Gastroesophageal sphincter (tissue), 4 donors: ENCODE results near the gene GSX1. TPM values are rescaled to one million over a fixed set of nuclear protein-coding genes. Genes with fewer than 3 reads are reported as not detected.
"Not testable (repeated sequence)": the region's sequence is repeated elsewhere in the genome, so short reads cannot be mapped to it uniquely, and the experiment has no call there.

Experiments
- ATAC-seq: fragments of 150-250 bp; one replicate; pipeline ENCODE4 v1.9.1; 2016; ENCODE audit warnings: mild to moderate bottlenecking, moderate library complexity
- H3K27ac ChIP-seq, 4 donors: fragments of 200-600 bp; sonication (generic) in 3 of 4; 1 replicate in 3 of 4; 2 replicates in 1 of 4; pipeline ENCODE4 v1.5.1; 2016 to 2019
- H3K27me3 ChIP-seq: fragments of 200-600 bp; sonication (generic); one replicate; pipeline ENCODE4 v1.5.1; 2019
- H3K36me3 ChIP-seq, 2 donors: fragments of 200-600 bp; sonication (generic); one replicate each; pipeline ENCODE4 v1.5.1; 2019; ENCODE audit warnings: control low read depth in 1 of 2
- H3K4me1 ChIP-seq, 3 donors: fragments of 200-600 bp; sonication (generic); 1 replicate in 2 of 3; 2 replicates in 1 of 3; pipeline ENCODE4 v1.5.1; 2016 to 2019; ENCODE audit warnings: control low read depth in 2 of 3
- H3K4me3 ChIP-seq, 2 donors: fragments of 200-600 bp; sonication (generic); one replicate each; pipeline ENCODE4 v1.5.1; 2019; ENCODE audit warnings: mild to moderate bottlenecking in 1 of 2, moderate library complexity in 1 of 2
- H3K9me3 ChIP-seq, 3 donors: fragments of 200-600 bp; sonication (generic); one replicate each; pipeline ENCODE4 v1.5.1; 2017 to 2019; ENCODE audit warnings: control low read depth in 2 of 3
- CTCF ChIP-seq, 4 experiments: fragments of 200-600 bp in 2 of 4; fragments of 450-650 bp in 2 of 4; sonication (generic) in 1 of 4; IDR thresholded peaks; one replicate each; pipeline ENCODE4 v1.5.1; 2017 to 2019; ENCODE audit warnings: antibody characterized with exemption in 4 of 4, mild to moderate bottlenecking in 2 of 4, moderate library complexity in 2 of 4
- EP300 ChIP-seq: sonication (generic); formaldehyde crosslinking; IDR thresholded peaks from one replicate; pipeline ENCODE4 v1.6.1; 2017; ENCODE audit warnings: antibody characterized with exemption, mild to moderate bottlenecking
- POLR2A ChIP-seq, 2 donors: fragments of 450-650 bp; IDR thresholded peaks; one replicate each; pipeline ENCODE4 v1.6.1; 2017; ENCODE audit warnings: antibody characterized with exemption in 2 of 2, mild to moderate bottlenecking in 2 of 2, moderate library complexity in 1 of 2
- POLR2AphosphoS5 ChIP-seq: sonication (generic); formaldehyde crosslinking; IDR thresholded peaks from one replicate; pipeline ENCODE4 v1.6.1; 2017; ENCODE audit warnings: antibody characterized with exemption
- WGBS, 2 donors: methylation state at CpG; one replicate each; pipeline ENCODE4 v1.1.5; 2018; ENCODE audit warnings: low coverage in 1 of 2; 5-methylcytosine and 5-hydroxymethylcytosine counted together
- total RNA-seq, 4 donors: library from RNA; depleted of rRNA; stranded (reverse); fragments of >200 nt; gene quantifications; one replicate each; pipeline ENCODE4 v1.1.0, GENCODE V29; 2016

GSX1 gene
- total RNA-seq, 4 donors from 2014 or later = not detected

- no peak overlapping the region for H3K27ac ChIP-seq
- no peaks in the 10 kb centered on the region for H3K4me1 ChIP-seq
- TF ChIP-seq CTCF (IDR thresholded peaks at IDR 0.05) (no peak), EP300 (no peak), POLR2AphosphoS5 (no peak), POLR2A (IDR thresholded peaks at IDR 0.05) (no peak)
- no peaks in the 10 kb centered on the region for H3K9me3 ChIP-seq
- ATAC-seq = no peak
- WGBS, 2 donors = 60% methylated on average over 6 of the region's 7 CpGs; no CpG with 5 or more reads in 1 of the 2 donors
- H3K36me3 ChIP-seq = no peaks in the 10 kb centered on the region
- no peak overlapping the region for H3K4me3 ChIP-seq
- peaks cover 90% of the 10 kb centered on the region for H3K27me3 ChIP-seq
These were observed 17.7 kb downstream of the GSX1 start for GRCh38 chr13:27810009-27810408.

GRCh38 chr13:27810461-27810860, 18.2 kb downstream of the GSX1 start:
- Histone ChIP-seq H3K27ac (no peak overlapping the region), H3K36me3 (no peaks in the 10 kb centered on the region), H3K9me3 (no peaks in the 10 kb centered on the region), H3K27me3 (peaks cover 90% of the 10 kb centered on the region), H3K4me3 (no peak overlapping the region), H3K4me1 (no peaks in the 10 kb centered on the region)
- TF ChIP-seq EP300 (no peak), CTCF (IDR thresholded peaks at IDR 0.05) (no peak), POLR2A (IDR thresholded peaks at IDR 0.05) (no peak), POLR2AphosphoS5 (no peak)
- 46% methylated on average over 2 of the region's 2 CpGs; no CpG with 5 or more reads in 1 of the 2 donors for WGBS, 2 donors
- ATAC-seq = no peak

- no peaks in the 10 kb centered on the region for H3K36me3 ChIP-seq
- H3K27me3 ChIP-seq = peaks cover 89% of the 10 kb centered on the region
- 74 to 88% methylated on average over 3 to 8 of the region's 9 CpGs for WGBS, 2 donors
- no peak for TF ChIP-seq EP300
- no peak for TF ChIP-seq CTCF (IDR thresholded peaks at IDR 0.05)
- TF ChIP-seq POLR2AphosphoS5 = no peak
- no peak for TF ChIP-seq POLR2A (IDR thresholded peaks at IDR 0.05)
- ATAC-seq = no peak
- H3K4me3 ChIP-seq = no peak overlapping the region
- no peaks in the 10 kb centered on the region for H3K4me1 ChIP-seq
- H3K9me3 ChIP-seq = no peaks in the 10 kb centered on the region
- H3K27ac ChIP-seq = no peak overlapping the region
These were observed 21.5 kb downstream of the GSX1 start for GRCh38 chr13:27813826-27814225.

GRCh38 chr13:27817832-27818231, 25.5 kb downstream of the GSX1 start:
- H3K27ac ChIP-seq, ATAC-seq, H3K4me3 ChIP-seq, H3K4me1 ChIP-seq, H3K36me3 ChIP-seq, H3K9me3 ChIP-seq: not testable (repeated sequence)
- 83 to 94% methylated on average over 2 of the region's 2 CpGs for WGBS, 2 donors
- peaks cover 95% of the 10 kb centered on the region for H3K27me3 ChIP-seq

- WGBS, 2 donors = 1% methylated on average over 27 of the region's 46 CpGs; no CpG with 5 or more reads in 1 of the 2 donors
- TF ChIP-seq CTCF (IDR thresholded peaks at IDR 0.05) = no peak
- no peak for TF ChIP-seq POLR2A (IDR thresholded peaks at IDR 0.05)
- no peak for TF ChIP-seq EP300
- TF ChIP-seq POLR2AphosphoS5 = no peak
- H3K36me3 ChIP-seq = no peaks in the 10 kb centered on the region
- H3K4me1 ChIP-seq = no peaks in the 10 kb centered on the region
- no peak overlapping the region for H3K27ac ChIP-seq
- peaks cover 95% of the 10 kb centered on the region for H3K27me3 ChIP-seq
- no peak overlapping the region for H3K4me3 ChIP-seq
- H3K9me3 ChIP-seq = no peaks in the 10 kb centered on the region
- ATAC-seq = no peak
These were observed 28.5 kb downstream of the GSX1 start for GRCh38 chr13:27820524-27821482.
